Prostate gland (tissue), 2 donors: ENCODE data around the gene ARHGAP6. TPM values are rescaled to one million over a fixed set of nuclear protein-coding genes. Genes with fewer than 3 reads are reported as not detected.

Experiments used
- DNase-seq: peaks from one replicate; pipeline ENCODE4 v3.0.0-alpha.2; 2019; ENCODE audit warnings: low spot score
- H3K27ac ChIP-seq, 2 donors: fragments of 200-600 bp; sonication (generic); 2 replicates each; pipeline ENCODE4 v1.5.1; 2017 to 2019
- H3K27me3 ChIP-seq: fragments of 200-600 bp; sonication (generic); replicated peaks from 2 replicates; pipeline ENCODE4 v1.5.1; 2019; ENCODE audit not compliant: insufficient read depth
- H3K36me3 ChIP-seq, 2 donors: fragments of 200-600 bp; sonication (generic); 1 replicate in 1 of 2; 2 replicates in 1 of 2; pipeline versions ENCODE4 v1.5.1 to v1.8.1; 2017 to 2019
- H3K4me1 ChIP-seq: fragments of 200-600 bp; sonication (generic); replicated peaks from 2 replicates; pipeline ENCODE4 v1.5.1; 2019
- H3K4me3 ChIP-seq, 2 donors: fragments of 200-600 bp; sonication (generic); 2 replicates each; pipeline ENCODE4 v1.5.1; 2017 to 2019
- H3K9me3 ChIP-seq: fragments of 200-600 bp; sonication (generic); 2 replicates; pipeline ENCODE4 v1.5.1; 2017
- POLR2A ChIP-seq: fragments of 450-650 bp; IDR thresholded peaks from one replicate; pipeline ENCODE4 v1.6.1; 2016; ENCODE audit warnings: antibody characterized with exemption, mild to moderate bottlenecking
- POLR2AphosphoS5 ChIP-seq: sonication (generic); formaldehyde crosslinking; IDR thresholded peaks from one replicate; pipeline ENCODE4 v1.6.1; 2017; ENCODE audit warnings: antibody characterized with exemption
- WGBS: methylation state at CpG from one replicate; pipeline ENCODE4 v1.1.5; 2018; 5-methylcytosine and 5-hydroxymethylcytosine counted together
- intact Hi-C: fragments of 100-400 bp; cut with DNase I; formaldehyde crosslinking; loops from one replicate; pipeline ENCODE4 v1.14.2; 2022
- total RNA-seq, 2 donors: library from RNA; depleted of rRNA; stranded (reverse); fragments of >200 nt; gene quantifications; one replicate each; pipeline ENCODE4 v1.1.0, GENCODE V29; 2016
- TF ChIP-seq, protein P1 (sequence below), 4 experiments: fragments of 200-600 bp in 2 of 4; fragments of 450-650 bp in 2 of 4; sonication (generic) in 2 of 4; IDR thresholded peaks; 1 replicate in 3 of 4; 2 replicates in 1 of 4; pipeline ENCODE4 v1.5.1; 2016 to 2019; ENCODE audit warnings: antibody characterized with exemption in 4 of 4, mild to moderate bottlenecking in 2 of 4, moderate library complexity in 2 of 4

Gene ARHGAP6
- total RNA-seq, 2 donors from 2014 or later, result 72.6 to 73.7 TPM

DNA sequence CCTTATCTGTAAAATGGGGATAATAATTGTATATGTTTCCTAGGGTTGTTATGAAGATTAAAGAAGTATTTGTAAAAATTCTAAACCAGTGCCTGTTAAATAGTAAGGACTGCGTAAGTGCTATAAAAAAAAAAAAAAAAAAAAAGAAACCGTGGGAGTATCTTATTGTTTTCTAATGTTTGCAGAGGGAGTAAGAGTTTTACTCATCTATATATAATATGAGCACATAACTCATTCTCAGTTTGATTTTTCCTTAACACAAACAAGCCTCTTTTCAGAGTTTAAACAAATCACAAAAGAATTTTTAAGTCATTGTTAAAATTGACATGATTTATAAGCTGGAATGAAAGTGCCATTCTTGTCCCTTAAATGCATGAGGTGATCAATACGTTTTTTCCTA is 267.6 kb downstream of the ARHGAP6 start:
- H3K27me3 ChIP-seq, result no peaks in the 10 kb centered on the region
- TF ChIP-seq POLR2AphosphoS5 (no peak), POLR2A (no peak)
- TF ChIP-seq, protein P1, sequence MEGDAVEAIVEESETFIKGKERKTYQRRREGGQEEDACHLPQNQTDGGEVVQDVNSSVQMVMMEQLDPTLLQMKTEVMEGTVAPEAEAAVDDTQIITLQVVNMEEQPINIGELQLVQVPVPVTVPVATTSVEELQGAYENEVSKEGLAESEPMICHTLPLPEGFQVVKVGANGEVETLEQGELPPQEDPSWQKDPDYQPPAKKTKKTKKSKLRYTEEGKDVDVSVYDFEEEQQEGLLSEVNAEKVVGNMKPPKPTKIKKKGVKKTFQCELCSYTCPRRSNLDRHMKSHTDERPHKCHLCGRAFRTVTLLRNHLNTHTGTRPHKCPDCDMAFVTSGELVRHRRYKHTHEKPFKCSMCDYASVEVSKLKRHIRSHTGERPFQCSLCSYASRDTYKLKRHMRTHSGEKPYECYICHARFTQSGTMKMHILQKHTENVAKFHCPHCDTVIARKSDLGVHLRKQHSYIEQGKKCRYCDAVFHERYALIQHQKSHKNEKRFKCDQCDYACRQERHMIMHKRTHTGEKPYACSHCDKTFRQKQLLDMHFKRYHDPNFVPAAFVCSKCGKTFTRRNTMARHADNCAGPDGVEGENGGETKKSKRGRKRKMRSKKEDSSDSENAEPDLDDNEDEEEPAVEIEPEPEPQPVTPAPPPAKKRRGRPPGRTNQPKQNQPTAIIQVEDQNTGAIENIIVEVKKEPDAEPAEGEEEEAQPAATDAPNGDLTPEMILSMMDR (IDR thresholded peaks at IDR 0.05), result no peak
- 36% methylated on average over 3 of the region's 3 CpGs for WGBS

DNA sequence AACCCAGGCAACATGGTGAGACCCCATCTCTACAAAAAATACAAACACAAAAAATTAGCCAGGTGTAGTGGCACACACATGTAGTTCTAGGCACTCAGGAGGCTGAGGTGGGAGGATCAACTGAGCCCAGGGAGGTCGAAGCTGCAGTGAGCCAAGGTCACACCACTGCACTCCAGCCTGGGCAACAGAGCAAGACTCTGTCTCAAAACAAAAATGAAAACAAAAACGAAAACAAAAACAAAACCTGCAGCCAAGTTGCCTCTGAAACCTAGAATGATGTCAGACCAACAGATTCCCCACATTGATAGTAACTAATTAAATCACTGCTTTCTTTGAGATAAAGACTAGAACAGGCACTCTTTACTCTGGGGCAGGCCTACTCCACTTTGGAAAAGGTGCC is 268.0 kb downstream of the ARHGAP6 start:
- WGBS, result 86% methylated on average over 2 of the region's 2 CpGs
- intact Hi-C loops, result no loop called here
- Histone ChIP-seq H3K27me3 (no peaks in the 10 kb centered on the region), H3K27ac (no peak overlapping the region), H3K9me3 (no peaks in the 10 kb centered on the region), H3K4me1 (no peaks in the 10 kb centered on the region), H3K36me3 (no peaks in the 10 kb centered on the region), H3K4me3 (no peak overlapping the region)
- DNase-seq, result no peak
- no peak for TF ChIP-seq POLR2A
- no peak for TF ChIP-seq POLR2AphosphoS5
- TF ChIP-seq, protein P1 (IDR thresholded peaks at IDR 0.05), result no peak

More for the DNA sequence above, 267.6 kb downstream of the ARHGAP6 start:
- Histone ChIP-seq H3K4me3 (no peak overlapping the region), H3K27ac (no peak overlapping the region), H3K4me1 (no peaks in the 10 kb centered on the region), H3K9me3 (no peaks in the 10 kb centered on the region), H3K36me3 (no peaks in the 10 kb centered on the region)
- DNase-seq, result no peak
- intact Hi-C loops, result no loop called here

DNA sequence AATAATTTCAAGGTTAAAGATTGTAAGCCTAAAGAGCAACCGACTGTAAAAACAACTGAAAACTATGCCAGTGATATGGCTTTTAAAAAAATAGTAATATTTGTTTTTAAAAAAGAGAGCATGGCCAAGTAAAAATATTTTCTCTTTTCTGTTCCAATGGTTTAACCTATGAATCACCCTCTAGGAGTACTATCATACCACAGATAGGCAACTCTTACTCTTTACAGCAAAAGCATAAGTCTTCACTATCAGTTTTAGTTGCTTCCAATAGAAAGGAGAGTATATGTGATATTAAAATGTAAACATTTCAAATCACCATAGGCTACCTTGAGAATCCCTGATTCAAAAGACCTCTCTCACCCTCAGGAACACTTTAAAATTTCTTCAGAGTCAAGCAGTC is 269.9 kb downstream of the ARHGAP6 start:
- Histone ChIP-seq H3K4me1 (no peaks in the 10 kb centered on the region), H3K9me3 (no peaks in the 10 kb centered on the region), H3K27ac (no peak overlapping the region), H3K4me3 (no peak overlapping the region), H3K27me3 (no peaks in the 10 kb centered on the region), H3K36me3 (no peaks in the 10 kb centered on the region)
- WGBS, result 74% methylated on average over 1 of the region's 1 CpG
- no peak for DNase-seq
- intact Hi-C loops, result no loop called here
- TF ChIP-seq POLR2AphosphoS5, result no peak
- TF ChIP-seq POLR2A, result no peak
- TF ChIP-seq, protein P1 (IDR thresholded peaks at IDR 0.05), result no peak

DNA sequence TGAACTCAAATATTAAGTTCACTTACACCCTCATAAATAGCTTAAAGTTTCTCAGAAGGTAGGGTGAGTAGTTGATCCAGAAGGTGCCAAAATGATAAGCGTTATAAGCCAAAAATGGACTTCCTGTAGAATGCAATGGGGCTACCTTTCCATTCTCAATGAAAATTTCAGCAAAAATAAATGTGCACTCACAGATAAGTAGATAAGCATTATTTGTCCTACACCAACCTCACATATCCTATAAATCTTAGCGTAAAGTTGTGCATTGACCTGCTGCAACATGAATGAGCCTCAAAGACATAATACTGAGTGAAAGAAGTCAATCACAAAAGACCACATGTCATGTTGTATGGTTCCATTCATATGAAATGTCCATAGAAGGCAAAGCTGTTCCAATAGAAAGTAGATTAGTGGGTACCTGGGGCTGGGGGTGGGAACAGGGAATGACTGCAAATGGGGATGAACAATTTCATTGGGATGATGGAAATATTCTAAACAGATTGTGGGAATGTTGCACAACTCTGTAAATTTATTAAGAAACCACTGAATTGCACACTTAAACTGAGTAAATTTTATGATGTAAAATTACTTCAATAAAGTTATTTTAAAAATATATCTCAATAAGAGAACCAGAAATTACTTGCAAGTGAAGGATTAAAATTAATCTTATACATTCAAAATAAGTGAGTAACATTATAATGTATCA is 271.6 kb downstream of the ARHGAP6 start:
- TF ChIP-seq, protein P1 (IDR thresholded peaks at IDR 0.05), result no peak
- TF ChIP-seq POLR2AphosphoS5, result no peak
- no peak for TF ChIP-seq POLR2A
- Histone ChIP-seq H3K36me3 (no peaks in the 10 kb centered on the region), H3K4me3 (no peak overlapping the region), H3K27ac (no peak overlapping the region), H3K4me1 (no peaks in the 10 kb centered on the region), H3K9me3 (no peaks in the 10 kb centered on the region), H3K27me3 (no peaks in the 10 kb centered on the region)
- intact Hi-C loops, result no loop called here
- whole genome bisulfite sequencing, result 98% methylated on average over 2 of the region's 2 CpGs
- no peak for DNase-seq

DNA sequence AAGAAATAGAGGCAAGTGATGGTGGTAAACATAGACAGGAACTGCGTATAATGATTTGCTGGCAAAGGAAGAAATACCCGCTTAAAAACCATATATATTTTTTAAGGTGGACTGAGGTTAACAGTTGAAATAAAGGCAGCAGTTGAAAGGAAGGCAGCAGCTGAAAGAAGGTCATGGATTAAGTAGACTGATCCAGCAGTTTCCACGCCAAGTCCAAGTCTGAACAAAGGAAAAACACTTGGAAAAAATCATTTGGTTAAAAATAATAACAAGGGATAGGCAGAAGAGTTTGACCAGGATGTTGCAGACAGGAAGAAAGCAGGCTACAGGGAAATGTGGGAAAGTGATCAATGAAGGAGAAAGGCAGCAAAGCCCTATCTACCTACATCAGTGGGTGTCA is 278.9 kb downstream of the ARHGAP6 start:
- H3K27me3 ChIP-seq, result no peaks in the 10 kb centered on the region
- no peak overlapping the region for H3K4me3 ChIP-seq
- H3K4me1 ChIP-seq, result no peaks in the 10 kb centered on the region
- intact Hi-C loops, result no loop called here
- H3K27ac ChIP-seq, result no peak overlapping the region
- 69% methylated on average over 3 of the region's 3 CpGs for WGBS
- no peak for DNase-seq
- no peak for TF ChIP-seq POLR2AphosphoS5
- no peaks in the 10 kb centered on the region for H3K9me3 ChIP-seq
- H3K36me3 ChIP-seq, result no peaks in the 10 kb centered on the region
